ENCODE data around the gene NAXD. TPM values are rescaled to one million over a fixed set of nuclear protein-coding genes. Genes with fewer than 3 reads are reported as not detected.

NAXD gene
- total RNA-seq, 1 donor from 2014 or later = 32.7 TPM

GRCh38 chr13:110571896-110572777, 43.2 kb upstream of the NAXD start:
- Mint-ChIP-seq H3K4me3 (no peak overlapping the region), H3K27ac (no peak overlapping the region), H3K4me1 (peaks cover 13% of the 10 kb centered on the region), H3K27me3 (peaks cover 17% of the 10 kb centered on the region), H3K9me3 (no peaks in the 10 kb centered on the region), H3K36me3 (ENCODE audit: low read depth) (no peaks in the 10 kb centered on the region)
- TF ChIP-seq CTCF (IDR thresholded peaks at IDR 0.05) = no peak
- ChIA-PET POLR2A (no interaction called here), CTCF (no interaction called here)
- intact Hi-C loops (cut with micrococcal nuclease) = no loop called here
- no peak for ATAC-seq (ENCODE audit: low read depth)
- DNase-seq = no peak

DNA sequence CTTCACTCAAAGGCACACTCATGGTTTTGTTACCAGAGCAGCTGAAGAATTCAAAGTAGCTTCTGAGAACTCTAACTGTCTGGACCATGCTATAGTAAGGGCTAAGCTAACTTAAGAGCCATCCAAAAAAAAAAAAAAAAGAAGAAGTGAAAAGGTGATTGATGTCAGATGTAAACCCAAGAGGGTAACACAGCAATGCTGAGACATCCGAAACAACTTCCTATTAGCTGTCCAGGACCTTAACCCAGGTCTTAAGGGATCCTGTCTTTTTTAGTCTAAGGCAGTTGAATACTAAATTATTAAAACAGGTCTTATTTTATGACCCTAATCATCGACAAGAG, 42.6 kb upstream of the NAXD start:
- POLR2A ChIA-PET = no interaction called here
- Mint-ChIP-seq H3K27me3 (peaks cover 14% of the 10 kb centered on the region), H3K36me3 (ENCODE audit: low read depth) (no peaks in the 10 kb centered on the region), H3K27ac (no peak overlapping the region), H3K9me3 (no peaks in the 10 kb centered on the region), H3K4me3 (no peak overlapping the region), H3K4me1 (peaks cover 13% of the 10 kb centered on the region)
- no peak for TF ChIP-seq CTCF (IDR thresholded peaks at IDR 0.05)
- intact Hi-C loops (cut with micrococcal nuclease) = no loop called here
- CTCF ChIA-PET = no interaction called here
- DNase-seq (no peak), ATAC-seq (ENCODE audit: low read depth) (no peak)

- intact Hi-C loops (cut with micrococcal nuclease) = no loop called here
- H3K27ac Mint-ChIP-seq = no peak overlapping the region
- POLR2A ChIA-PET = no interaction called here
- H3K4me3 Mint-ChIP-seq = no peak overlapping the region
- no peak for TF ChIP-seq CTCF (IDR thresholded peaks at IDR 0.05)
- ATAC-seq (ENCODE audit: low read depth) = no peak
- CTCF ChIA-PET = interaction anchor here (0.9 kb wide), 1 partner anchor 352 kb away, joined by 3 read pairs; no protein-coding TSS in a partner anchor
- H3K27me3 Mint-ChIP-seq = peaks cover 14% of the 10 kb centered on the region
- H3K36me3 Mint-ChIP-seq (ENCODE audit: low read depth) = no peaks in the 10 kb centered on the region
- no peak for DNase-seq
- H3K9me3 Mint-ChIP-seq = no peaks in the 10 kb centered on the region
- peaks cover 13% of the 10 kb centered on the region for H3K4me1 Mint-ChIP-seq
Observed at GRCh38 chr13:110574161-110574560, 41.2 kb upstream of the NAXD start.

DNA sequence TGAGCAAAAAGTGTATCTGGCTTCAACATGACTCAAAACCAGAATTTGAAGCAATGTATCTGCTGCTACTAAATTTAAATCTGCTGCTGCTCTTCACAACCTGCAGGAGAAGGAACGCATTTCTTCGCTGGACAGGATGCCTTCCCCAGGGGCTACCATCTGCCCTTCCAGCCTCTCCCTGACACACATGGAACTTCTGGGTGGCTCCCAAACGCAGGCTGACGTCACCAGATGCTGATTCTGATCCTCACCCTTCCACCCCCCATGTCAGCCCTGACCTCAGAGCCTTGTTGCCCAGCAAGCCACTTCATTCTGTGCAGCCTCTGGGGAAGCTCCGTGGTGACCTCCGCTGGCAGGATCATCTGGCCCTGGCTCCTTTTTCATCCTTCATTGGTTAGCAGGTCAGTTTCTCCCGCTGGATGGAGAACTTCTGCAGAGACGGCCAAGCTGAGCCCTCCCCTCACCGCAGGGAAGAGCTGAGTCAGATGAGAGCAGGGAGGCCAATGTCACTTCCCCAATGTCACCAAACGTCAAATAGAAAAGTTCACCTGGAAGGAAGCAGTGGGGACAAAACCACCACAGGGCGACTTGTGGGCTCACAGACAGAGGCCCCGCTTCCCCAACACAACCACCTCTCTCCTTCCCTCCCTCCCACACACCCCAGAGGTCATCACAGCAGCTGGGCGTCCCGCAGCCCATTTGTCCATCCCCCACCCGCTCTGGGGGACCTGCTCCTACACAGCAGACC, 39.8 kb upstream of the NAXD start:
- ChIA-PET CTCF (interaction anchor here (0.9 kb wide), 1 partner anchor 353 kb away, joined by 3 read pairs; no protein-coding TSS in a partner anchor), POLR2A (interaction anchor here (0.5 to 0.7 kb wide), 4 partner anchors 10 to 631 kb away, joined by 3 to 7 read pairs (median 4); no protein-coding TSS in a partner anchor)
- no peaks in the 10 kb centered on the region for H3K36me3 Mint-ChIP-seq (ENCODE audit: low read depth)
- no peak overlapping the region for H3K27ac Mint-ChIP-seq
- intact Hi-C loops (cut with micrococcal nuclease) = no loop called here
- peaks cover 18% of the 10 kb centered on the region for H3K27me3 Mint-ChIP-seq
- H3K4me3 Mint-ChIP-seq = peak overlapping the region; percentile 61
- ATAC-seq (ENCODE audit: low read depth) = peak; percentile 91
- TF ChIP-seq CTCF (IDR thresholded peaks at IDR 0.05) = no peak
- H3K4me1 Mint-ChIP-seq = peaks cover 13% of the 10 kb centered on the region
- DNase-seq = no peak
- no peaks in the 10 kb centered on the region for H3K9me3 Mint-ChIP-seq

DNA sequence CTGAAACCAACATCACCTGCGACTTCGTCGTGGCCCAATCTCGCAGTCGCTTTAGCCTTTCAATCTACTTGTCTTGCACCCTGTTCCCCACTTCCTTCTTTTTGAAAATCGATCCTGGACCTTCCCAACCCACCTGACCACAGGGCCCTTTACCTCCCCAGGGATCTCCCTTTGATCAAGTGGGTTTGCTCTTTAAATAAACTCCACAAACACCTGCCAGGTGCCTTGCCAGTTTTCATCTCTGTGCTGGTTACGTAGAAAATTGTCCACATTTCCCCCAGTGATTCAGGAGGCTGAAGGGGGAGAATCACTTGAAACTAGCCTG, 39.3 kb upstream of the NAXD start:
- TF ChIP-seq CTCF (IDR thresholded peaks at IDR 0.05) = no peak
- H3K4me3 Mint-ChIP-seq = peak overlapping the region; percentile 61
- intact Hi-C loops (cut with micrococcal nuclease) = no loop called here
- no peaks in the 10 kb centered on the region for H3K36me3 Mint-ChIP-seq (ENCODE audit: low read depth)
- CTCF ChIA-PET = no interaction called here
- no peak for ATAC-seq (ENCODE audit: low read depth)
- H3K9me3 Mint-ChIP-seq = no peaks in the 10 kb centered on the region
- DNase-seq = no peak
- no peak overlapping the region for H3K27ac Mint-ChIP-seq
- peaks cover 18% of the 10 kb centered on the region for H3K27me3 Mint-ChIP-seq
- POLR2A ChIA-PET = interaction anchor here (0.5 to 0.6 kb wide), 2 partner anchors 10 to 631 kb away, joined by 3 to 7 read pairs; no protein-coding TSS in a partner anchor
- H3K4me1 Mint-ChIP-seq = peaks cover 13% of the 10 kb centered on the region

Data from activated B cell treated with CpG ODN at 0.5 μM for 24 hours (primary cell).